ENCODE measurements around the gene DDO.
"Not testable (repeated sequence)": the region's sequence is repeated elsewhere in the genome, so short reads cannot be mapped to it uniquely, and the experiment has no call there.

DDO gene

DNA sequence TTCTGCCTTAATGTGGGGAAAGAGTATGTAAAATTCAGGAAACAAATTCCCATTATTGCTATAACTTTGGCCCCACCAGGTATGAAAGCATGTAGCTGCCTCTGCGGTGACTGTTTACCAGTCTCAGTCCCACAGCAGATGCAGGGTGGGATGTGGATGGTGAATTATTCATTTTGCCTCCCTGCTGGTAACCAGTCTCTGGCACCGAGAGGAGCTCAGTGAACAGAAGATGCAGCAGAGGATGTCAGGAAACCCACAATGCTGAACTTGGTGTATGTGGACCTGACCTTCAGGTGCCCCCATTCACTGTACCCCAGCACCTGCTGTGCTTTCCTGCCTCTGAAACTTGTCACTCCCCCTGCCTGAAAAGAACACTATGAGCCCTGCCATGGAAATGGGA, 48.4 kb downstream of the DDO start:
- DNase-seq = no peak

DNA sequence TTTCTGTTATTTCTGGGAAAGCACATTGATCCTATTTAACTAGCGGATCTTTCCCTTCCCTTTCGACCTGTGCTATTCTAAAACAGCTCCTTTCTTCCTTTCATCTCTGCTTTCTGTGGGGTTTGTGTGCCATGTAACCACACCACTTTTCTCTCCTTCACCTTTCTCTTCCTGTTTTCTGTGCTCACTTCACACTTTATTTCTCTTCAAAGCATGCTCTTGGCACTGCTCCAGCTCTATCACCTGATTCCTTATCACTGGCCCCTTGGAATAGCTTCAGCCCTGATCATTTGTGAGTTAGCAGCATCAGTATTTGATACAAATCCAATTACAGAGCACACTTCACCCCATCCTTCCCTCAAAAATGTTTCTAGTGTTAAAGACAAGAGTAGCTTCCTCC, 49.1 kb downstream of the DDO start:
- DNase-seq = no peak

DNA sequence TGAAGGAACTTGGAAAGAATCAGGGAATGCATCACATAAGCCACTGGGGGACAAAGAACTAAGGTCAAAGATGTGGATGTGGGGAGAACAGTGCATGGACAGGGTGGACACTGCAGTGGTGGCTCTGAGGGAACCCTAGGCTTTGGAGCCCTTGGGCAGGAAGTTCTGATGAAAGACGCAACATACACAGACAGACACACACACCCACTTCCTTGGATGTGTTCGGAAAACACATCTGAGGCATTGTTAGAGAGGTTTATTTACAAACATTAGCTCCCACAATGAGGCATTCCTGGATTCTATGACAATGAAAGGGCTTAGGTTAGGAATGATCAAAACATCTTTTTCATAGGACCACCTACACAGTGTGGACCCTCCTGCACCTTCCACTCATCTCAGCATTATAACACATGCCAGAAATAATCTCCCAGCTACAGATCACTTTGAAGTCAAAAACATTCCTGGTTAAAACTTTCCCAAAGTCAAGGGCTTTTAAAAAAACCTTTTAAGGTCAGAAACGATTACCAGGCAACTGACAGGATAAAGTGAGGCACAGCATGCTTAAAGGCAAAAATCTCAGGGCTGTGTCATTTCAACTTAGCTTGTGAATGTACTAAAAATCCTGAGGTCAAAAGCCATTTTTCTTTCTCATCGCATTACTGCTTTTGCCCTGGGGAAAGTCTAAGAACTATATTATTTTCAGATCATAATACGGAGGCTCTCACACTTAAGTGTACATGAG, 50.8 kb downstream of the DDO start:
- DNase-seq = no peak

DNA sequence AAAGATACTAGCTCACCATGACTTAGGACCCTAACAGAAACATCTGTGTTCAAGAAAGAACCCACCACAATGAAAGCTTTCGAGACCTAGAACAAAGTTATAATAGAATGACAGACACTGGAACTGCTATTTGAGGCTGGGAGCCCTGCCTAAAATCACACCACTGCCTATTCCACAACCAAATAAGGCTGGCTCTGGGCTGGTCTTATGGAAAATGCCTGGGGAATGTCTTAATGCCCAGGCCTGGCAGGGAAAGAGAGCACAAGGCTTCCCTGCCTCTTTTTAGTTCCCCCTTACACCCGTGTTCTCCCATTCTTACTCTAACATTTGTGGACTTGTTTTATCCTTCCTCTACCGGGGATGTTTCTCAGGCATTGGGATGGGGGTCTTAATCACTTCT, 51.6 kb downstream of the DDO start:
- no peak for DNase-seq

DNA sequence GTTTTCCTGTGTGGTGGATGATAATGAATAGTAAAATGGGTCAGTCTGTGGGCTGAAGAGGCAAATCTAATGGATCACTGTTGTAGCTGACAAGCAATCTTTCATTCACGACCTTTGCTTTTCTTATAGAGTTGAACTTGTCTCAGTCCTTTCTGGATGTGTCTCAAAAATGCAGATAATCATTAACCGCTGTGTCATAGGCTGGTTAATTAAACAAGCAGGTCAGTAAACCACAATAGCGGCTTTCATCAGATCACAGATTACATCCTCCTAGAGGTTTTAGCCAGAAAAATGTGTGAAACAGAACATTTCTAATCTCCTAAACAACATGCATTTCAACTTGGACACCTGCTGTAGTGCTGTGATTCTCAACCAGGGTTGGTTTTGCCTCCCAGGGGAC, 54.7 kb downstream of the DDO start:
- no peak for DNase-seq

DNA sequence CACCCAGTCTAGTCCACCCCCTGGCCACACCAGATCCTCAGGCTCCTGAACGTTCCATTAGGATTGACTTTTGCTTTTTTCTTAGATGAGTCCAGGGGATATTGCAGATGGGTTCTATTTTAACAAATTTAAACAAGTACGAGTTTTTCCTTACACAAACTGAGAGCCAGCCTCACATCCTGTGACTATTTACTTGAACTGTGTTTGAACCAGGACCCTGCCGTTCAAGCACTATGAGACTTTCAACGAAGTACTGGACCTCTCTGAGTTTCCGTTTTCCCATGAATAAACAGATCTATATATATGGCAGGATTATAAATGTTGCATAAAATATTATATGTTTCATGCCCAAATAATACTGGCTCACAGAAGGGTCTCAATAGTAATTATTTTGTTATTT, 55.8 kb downstream of the DDO start:
- DNase-seq = no peak

DNA sequence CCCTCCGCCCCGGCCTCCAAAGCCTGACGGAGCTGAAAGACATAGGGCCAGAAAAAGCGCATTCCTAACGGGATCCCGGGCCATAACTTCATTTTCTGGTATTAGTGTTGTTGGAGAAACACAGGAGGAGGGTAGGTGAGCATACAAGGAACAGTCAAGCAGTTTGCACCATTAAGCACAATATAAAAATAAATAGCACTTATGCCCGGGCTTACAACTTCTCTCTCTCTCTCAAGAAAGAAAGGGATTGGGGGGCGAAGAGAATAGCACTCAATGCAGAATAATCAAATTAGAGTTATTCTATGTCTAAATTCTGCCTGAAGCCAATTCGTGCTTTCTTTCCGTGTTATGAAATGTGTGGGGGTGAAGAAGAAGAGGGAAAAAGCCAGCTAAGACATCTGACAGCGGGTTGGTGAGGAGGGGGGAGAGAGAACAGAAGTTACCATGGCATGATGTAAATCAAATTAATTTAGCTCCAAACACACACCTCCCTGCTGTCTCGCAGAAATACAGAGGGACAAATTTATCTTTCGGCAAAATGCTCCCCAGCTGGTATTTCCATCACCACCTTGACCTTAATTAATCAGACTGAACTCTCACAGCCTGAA, 56.7 kb downstream of the DDO start:
- DNase-seq = no peak

DNA sequence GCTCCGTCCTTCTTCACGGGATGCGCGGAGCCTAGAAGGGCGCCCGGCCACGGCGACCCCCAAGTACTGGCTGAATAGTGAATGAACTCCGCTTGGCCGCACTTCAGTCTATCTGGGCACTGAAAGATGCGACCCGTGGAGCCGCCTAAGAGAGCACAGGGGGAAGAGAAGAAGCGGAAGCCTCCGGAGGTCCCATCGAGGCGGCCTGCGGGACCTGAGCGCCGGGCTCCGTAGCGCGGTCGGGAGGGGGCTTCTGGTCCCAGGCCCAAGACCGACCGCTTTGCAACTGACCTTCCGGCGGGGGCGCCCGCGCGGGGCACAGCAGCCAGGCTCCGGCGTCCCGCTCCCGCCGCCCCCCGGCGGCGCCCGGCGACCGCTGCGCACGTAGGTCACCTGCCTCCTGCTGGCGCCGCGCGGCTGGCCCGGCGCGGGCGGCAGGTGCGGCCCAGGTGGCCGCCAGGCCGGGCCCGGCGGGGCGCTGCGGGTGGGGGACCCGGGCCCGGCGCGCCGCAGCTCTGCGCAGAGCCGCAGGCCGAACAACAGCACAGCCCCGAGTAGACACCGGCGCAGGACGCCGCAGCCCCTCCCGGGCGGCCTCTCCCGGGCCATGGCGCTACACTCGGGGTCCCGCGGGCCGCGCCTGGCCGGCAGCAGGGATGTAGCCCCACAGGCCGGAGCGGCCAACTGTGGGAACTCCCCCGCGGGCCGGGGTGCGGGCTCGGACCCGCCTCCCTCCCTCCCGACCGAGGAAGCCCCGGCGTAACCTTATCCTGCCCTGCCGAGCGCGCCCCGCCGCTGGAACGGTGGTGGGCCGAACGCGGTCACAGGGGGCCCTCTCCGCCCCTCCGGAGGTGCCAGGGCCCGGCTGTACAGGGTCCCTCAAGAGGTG, 57.5 kb downstream of the DDO start, which contains the start of gene METTL24:
Gene METTL24 (minus strand): TSS at position 686 of the 889 bp plus-strand sequence. CDS start 77 bp downstream, at position 609.
- DNase-seq = no peak

DNA sequence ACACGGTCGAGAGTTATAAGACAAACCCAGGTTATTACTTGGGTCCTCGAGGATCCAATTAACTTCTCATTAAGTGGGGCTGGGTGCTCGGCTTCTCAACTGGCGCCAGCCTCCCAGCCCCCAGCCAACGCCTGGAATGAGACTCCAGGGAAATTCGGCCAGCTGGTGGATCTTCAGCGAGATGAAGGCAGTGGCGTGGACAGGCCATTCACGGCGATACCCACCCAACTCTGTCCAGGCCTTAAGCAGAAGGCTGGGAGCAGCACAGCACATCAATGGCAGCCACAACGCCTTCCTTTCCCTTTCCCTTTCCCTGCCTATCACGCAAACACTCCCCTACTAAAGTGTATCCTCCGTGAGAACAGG, 58.1 kb downstream of the DDO start:
- DNase-seq = no peak

DNA sequence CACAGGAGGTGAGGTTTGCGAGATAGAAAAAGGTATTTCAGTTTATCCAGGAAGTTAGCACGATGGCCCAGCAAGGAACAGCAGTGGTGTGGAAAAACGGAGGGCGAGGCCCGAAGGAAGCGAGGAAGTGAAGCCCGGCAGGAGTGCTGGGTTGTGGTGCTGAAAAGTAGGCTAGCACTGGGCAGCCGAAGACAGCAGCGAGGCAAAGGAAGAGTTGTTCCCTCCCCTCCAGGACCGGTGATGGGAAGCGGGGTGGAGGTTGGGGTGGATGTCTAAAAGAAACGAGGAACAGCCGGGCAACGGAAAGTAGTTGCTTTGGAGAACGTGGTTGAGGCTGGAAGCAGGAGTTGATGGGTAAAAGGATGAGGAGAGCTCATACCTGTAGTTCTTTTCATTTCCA, 58.6 kb downstream of the DDO start:
- DNase-seq = no peak

DNA sequence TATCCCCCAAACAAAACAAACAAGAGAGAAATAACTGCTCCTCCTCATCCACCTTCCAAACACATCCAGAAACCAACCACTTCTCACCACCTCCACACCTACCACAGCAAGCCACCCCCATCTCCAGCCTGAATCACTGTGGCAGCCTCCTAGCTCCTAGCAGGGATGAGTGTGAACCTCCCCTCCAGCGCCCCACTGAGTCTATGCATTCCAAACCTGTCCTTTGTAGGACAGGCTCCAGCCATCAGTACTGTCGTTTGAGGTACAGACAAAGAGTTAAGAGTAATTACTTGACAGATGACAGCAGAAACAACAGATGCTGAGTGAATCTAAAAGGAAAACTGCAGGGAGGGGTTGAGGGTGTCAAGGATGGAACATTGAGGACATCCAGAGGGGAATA, 59.6 kb downstream of the DDO start:
- DNase-seq = no peak

DNA sequence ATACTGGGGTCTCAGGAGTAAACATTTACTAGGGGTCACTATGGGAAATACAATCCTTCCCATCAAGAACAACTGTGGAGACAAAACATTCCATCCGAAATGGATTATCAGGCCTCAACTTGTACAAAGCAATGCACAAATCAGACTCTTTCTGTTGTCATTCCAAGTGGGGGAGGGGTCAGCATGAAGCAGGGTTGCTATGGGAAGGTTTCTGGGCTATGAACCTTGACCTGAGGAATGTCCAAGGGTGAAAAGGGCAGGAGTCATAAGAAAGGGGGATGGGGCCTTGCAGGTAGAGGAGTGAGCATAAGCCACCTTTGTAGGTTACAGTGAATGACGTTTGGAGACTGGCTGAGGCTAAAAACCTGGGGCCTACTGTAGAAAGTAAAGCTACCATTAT, 60.4 kb downstream of the DDO start:
- DNase-seq = no peak

DNA sequence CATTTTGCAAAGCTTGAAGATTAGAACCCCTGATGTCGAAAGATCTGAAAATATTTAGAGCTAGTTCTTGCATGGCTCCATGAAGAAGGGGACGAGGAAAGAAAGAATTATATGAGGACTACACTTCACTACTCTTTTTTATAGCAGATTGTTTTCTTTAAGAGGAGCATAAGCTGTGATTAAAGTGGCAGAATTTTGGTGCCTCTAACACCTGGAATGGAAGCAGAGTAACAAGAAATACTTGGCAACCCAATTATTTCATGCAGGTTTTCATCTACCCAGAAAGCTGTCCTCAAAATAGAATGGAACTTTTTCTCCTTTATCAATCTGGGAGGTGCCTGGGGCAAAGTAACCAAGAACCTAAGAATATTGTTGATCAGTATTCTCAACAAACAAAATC, 61.2 kb downstream of the DDO start:
- DNase-seq = no peak

DNA sequence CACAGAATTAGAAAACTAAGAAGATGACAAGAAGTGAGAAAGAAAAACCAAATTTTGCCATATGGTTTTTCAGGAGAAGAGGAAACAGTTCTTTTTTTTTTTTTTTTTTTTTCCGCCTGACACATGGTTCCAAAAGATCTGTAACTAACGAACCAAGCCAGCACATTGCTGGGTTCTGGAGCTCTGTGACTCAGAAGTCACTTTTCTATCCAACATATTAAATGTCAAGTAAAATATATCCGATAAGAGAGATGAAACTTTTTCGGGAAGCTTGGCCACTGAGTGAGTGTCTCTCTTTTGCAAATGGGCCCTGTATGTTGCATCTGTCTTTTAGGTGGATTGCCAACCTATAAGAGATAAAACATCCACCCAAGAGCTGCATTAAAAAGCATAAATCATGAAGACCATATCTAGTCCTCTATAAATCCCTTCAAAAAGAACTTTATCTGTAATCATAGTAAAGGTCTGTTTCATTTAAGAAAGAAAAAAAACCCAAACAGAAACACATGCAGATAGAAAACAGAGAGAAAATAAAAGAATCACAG, 61.8 kb downstream of the DDO start:
- DNase-seq = no peak

DNA sequence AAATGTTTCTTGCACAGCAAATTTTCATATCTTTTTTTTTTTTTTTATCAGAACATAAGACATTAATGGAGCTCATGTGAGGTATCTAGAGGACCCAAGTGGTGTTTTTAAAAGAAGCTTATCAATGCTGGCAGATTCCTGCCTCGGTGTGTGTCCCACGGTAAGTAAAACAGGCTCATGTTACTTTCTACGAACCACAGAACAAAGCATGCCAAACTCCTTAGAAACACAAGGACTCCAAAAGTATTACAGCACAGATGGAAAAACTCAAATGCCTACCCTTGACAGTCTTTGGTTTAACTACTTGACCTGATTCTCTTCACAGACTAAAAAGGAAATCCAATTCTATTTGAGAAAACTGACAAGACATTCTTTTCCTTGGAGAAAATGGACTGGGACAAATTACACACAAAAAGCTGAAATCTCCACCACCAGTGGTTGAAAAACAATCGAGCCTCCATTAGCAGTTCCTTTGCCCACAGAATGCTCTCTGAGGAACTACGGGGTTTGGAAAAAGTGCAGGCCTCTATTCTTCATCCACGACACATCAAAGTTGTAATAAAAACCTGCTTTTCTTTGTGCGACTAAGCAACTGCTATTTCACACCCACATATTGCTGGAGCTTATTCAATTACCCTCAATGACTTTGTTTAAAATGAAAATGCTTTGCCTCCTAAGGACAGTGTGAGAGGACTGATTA, 62.7 kb downstream of the DDO start:
- DNase-seq = no peak

DNA sequence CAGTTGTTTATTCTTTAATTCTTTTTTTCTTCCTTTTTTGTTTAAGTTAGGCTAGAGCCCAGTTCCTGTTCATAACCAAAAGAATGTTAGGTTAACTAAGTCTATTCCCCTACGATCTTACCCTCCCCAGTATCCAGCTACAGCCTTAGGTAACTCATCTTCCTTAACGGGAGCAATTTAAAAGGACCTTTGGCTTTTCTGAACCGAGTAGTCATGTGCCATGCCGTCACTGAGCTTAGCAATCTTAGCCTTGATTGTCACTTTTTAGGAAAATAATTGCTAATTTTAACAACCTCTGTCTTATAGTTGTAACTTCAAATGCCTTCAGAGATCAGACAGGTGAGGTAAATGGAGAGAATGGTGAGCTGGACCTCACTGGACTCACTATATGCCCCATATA, 63.4 kb downstream of the DDO start:
- no peak for DNase-seq

DNA sequence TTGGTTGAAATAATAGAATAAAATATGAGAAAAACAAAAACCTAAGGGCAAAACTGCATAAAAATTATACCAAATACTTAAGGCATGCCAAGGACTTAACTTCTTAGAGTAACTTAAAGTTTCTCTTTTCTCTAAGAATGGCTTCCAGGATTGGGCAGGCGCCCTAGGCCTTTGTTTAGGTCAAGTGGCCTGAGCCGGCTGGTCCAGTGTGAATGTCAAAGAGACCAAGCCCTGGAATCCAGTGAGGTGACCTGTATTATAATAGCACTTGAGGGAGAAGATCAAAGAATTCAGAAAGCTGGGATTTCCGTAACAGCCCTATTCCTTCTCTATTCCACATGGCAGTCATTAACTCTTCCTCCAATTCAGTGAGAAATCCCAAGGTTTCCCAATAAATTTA, 63.8 kb downstream of the DDO start:
- no peak for DNase-seq

DNA sequence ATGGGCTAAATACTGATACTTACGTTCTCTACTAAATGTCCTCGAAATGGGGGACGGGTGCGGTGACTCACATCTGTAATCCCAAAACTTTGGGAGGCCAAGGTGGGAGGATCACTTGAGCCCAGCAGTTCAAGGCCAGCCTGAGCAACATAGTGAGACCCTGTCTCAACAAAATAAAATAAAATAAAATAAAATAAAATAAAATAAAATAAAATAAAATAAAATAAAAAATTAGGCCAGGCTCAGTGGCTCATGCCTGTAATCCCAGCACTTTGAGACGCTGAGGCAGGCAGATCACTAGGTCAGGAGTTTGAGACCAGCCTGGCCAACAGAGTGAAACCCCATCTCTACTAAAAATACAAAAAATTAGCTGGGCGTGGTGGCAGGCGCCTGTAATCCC, 64.8 kb downstream of the DDO start:
- not testable (repeated sequence) for DNase-seq

DNA sequence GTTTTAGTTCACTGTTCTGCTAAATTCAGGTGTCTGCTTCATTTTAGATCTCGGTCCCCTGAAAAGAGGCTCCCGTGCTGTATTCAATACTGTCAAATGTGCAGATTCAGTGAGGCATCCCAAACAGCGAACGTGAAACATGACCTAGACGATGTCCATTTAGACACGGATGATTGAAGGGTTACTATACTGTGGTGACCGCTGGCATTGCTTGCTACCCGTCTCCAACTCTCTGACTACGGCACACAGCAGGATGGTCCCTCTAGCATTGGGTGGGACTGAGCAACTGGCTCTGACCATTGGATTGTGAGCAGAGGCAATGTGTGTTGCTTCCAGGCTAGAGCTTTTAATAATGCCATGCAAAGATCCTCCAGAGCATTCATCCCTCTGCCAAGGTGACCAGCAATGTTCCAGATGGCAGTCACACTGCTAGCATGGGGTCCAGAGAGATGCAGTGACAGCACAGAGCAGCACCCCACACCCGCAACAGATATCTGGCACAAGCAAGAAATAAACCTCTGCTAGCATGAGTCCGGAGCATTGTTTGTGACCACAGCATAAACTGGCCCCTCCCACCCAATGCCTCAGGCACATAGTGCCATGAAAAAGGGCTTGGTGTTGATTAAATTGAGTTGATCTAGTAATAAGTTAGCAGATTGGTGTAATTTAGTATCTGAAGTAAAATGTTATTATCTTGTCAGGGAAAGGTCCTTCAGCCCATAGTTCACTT, 66.2 kb downstream of the DDO start:
- DNase-seq = no peak

DNA sequence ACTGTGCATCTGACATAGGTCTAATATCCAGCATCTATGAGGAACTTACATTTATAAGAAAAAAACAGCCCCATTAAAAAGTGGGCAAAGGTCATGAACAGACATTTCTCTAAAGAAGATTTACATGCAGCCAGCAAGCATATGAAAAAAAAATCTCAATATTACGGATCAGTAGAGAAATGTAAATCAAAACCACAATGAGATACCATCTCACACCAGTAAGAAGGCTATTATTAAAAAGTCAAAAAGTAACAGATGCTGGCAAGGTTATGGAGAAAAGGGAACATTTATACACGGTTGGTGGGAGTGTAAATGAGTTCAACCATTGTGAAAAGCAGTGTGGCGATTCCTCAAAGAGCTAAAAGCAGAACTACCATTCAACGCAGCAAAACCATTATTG, 70.3 kb downstream of the DDO start:
- no peak for DNase-seq

DNA sequence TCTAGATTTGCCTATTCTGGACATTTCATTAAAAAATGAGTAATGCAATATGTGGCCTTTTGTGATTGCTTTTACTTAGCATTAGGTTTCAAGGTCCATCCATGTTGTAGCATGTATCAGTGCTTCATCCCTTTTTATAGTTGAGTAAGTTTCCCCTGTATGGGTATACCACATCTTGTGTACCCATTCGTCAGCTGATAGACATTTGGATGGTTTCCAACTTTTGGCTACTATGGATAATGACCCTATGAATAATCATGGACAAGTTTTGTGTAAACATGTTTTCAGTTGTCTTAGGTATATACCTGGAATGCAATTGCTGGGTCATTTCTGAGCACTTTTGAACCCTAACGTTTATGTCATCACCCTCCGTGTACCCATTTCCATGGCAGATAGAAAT, 72.6 kb downstream of the DDO start:
- DNase-seq = no peak

Data from NCI-H2227 treated with DMSO at 0.1 percent for 48 hours (cell line).